ENCODE measurements around the gene HYKK. TPM values are rescaled to one million over a fixed set of nuclear protein-coding genes. Genes with fewer than 3 reads are reported as not detected.
"Not testable (repeated sequence)": the region's sequence is repeated elsewhere in the genome, so short reads cannot be mapped to it uniquely, and the experiment has no call there.

The HYKK gene
- total RNA-seq, 3 donors from 2014 or later (not counting 1 experiment from before 2014, with no cell fraction given), result 0.32 TPM; not detected in 2

DNA sequence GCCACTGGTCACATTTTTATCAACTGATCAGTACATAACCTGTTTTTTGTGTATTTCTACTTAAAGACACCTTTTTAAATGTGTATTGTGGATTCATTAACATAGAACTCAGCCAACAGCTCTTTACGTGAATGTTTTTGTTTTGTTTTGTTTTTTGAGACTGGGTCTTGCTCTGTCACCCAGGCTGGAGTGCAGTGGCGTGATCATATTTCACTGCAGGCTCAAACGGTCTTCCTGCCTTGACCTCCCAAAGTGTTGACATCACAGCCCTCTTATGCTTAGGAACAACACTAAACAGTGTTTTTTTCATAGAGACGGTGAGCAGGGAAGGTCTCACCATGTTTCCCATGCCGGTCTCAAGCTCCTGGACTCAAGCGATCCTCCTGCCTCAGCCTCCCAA, 42.8 kb downstream of the HYKK start:
- no peaks in the 10 kb centered on the region for H3K9me3 Mint-ChIP-seq
- Histone ChIP-seq H3K27ac (ENCODE audit: low read length) (no peak overlapping the region), H3K36me3 (ENCODE audit: control insufficient read depth, insufficient read depth, low read length) (peaks cover 54% of the 10 kb centered on the region), H3K4me3 (ENCODE audit: low read length) (no peak overlapping the region), H3K9me3 (ENCODE audit: control insufficient read depth, insufficient read depth, low read length) (no peaks in the 10 kb centered on the region), H3K4me1 (ENCODE audit: control insufficient read depth, insufficient read depth, low read length) (no peaks in the 10 kb centered on the region), H3K27me3 (ENCODE audit: control insufficient read depth, insufficient read depth, low read length) (no peaks in the 10 kb centered on the region)
- no peak overlapping the region for H3K27ac Mint-ChIP-seq
- peaks cover 20% of the 10 kb centered on the region for H3K36me3 Mint-ChIP-seq
- intact Hi-C loops (cut with micrococcal nuclease), result no loop called here
- no peaks in the 10 kb centered on the region for H3K4me1 Mint-ChIP-seq
- DNase-seq, result no peak
- ATAC-seq, result no peak
- H3K27me3 Mint-ChIP-seq (ENCODE audit: low read depth in 2 of 2), result no peaks in the 10 kb centered on the region
- H3K4me3 Mint-ChIP-seq, result no peak overlapping the region
- WGBS (ENCODE audit: insufficient coverage), result 92% methylated on average over 6 of the region's 6 CpGs
- TF ChIP-seq, protein P1, sequence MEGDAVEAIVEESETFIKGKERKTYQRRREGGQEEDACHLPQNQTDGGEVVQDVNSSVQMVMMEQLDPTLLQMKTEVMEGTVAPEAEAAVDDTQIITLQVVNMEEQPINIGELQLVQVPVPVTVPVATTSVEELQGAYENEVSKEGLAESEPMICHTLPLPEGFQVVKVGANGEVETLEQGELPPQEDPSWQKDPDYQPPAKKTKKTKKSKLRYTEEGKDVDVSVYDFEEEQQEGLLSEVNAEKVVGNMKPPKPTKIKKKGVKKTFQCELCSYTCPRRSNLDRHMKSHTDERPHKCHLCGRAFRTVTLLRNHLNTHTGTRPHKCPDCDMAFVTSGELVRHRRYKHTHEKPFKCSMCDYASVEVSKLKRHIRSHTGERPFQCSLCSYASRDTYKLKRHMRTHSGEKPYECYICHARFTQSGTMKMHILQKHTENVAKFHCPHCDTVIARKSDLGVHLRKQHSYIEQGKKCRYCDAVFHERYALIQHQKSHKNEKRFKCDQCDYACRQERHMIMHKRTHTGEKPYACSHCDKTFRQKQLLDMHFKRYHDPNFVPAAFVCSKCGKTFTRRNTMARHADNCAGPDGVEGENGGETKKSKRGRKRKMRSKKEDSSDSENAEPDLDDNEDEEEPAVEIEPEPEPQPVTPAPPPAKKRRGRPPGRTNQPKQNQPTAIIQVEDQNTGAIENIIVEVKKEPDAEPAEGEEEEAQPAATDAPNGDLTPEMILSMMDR (IDR thresholded peaks at IDR 0.05), result no peak

DNA sequence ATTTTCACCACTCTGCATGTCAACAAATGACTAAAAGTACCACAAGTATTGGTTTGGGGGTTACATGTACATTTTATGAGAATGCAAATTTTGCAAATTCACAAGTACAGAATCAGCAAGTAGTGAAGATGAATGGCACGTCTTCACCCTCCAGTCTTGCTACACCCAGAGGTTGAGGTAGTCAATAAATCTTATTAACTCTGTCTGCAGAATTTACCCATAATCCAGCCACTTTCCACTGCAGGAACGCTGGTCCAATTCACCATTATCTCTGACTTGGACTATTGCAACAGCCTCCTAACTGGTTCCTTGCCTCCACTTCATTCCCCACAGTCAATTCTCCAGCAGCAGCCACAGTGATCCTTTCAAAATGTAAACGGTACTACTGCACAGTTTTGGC, 43.4 kb downstream of the HYKK start:
- H3K4me3 Mint-ChIP-seq, result no peak overlapping the region
- peaks cover 20% of the 10 kb centered on the region for H3K36me3 Mint-ChIP-seq
- no peak for ATAC-seq
- no peaks in the 10 kb centered on the region for H3K9me3 Mint-ChIP-seq
- peaks cover 47% of the 10 kb centered on the region for H3K36me3 ChIP-seq (ENCODE audit: control insufficient read depth, insufficient read depth, low read length)
- 91% methylated on average over 3 of the region's 3 CpGs for WGBS (ENCODE audit: insufficient coverage)
- no peak overlapping the region for H3K4me3 ChIP-seq (ENCODE audit: low read length)
- no peaks in the 10 kb centered on the region for H3K27me3 ChIP-seq (ENCODE audit: control insufficient read depth, insufficient read depth, low read length)
- no peak overlapping the region for H3K27ac ChIP-seq (ENCODE audit: low read length)
- H3K4me1 ChIP-seq (ENCODE audit: control insufficient read depth, insufficient read depth, low read length), result no peaks in the 10 kb centered on the region
- intact Hi-C loops (cut with micrococcal nuclease), result no loop called here
- H3K9me3 ChIP-seq (ENCODE audit: control insufficient read depth, insufficient read depth, low read length), result no peaks in the 10 kb centered on the region
- no peaks in the 10 kb centered on the region for H3K27me3 Mint-ChIP-seq (ENCODE audit: low read depth in 2 of 2)
- no peak for DNase-seq
- H3K4me1 Mint-ChIP-seq, result no peaks in the 10 kb centered on the region
- TF ChIP-seq, protein P1 (IDR thresholded peaks at IDR 0.05), result no peak
- H3K27ac Mint-ChIP-seq, result peak overlapping the region in 1 of 2 donors; percentile 16

DNA sequence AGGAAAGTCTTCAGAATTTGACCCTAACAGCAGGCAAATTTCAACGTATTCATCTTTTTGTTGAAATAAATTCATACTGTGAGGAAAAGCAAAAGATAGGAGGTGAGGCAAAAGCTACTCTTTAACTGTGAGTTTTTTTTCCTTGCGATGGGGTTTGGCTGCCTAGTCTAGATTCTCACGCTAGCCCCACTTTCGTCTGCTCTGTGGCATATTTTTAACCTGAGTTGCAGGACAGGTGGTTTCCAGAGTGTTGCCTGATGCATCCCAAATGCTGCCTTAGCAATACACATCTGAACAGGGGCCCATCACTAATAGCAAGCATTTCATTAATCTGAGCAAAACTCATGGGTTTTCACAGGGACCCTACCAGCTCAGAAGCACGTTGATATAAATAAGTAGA, 44.5 kb downstream of the HYKK start:
- peaks cover 40% of the 10 kb centered on the region for H3K36me3 ChIP-seq (ENCODE audit: control insufficient read depth, insufficient read depth, low read length)

DNA sequence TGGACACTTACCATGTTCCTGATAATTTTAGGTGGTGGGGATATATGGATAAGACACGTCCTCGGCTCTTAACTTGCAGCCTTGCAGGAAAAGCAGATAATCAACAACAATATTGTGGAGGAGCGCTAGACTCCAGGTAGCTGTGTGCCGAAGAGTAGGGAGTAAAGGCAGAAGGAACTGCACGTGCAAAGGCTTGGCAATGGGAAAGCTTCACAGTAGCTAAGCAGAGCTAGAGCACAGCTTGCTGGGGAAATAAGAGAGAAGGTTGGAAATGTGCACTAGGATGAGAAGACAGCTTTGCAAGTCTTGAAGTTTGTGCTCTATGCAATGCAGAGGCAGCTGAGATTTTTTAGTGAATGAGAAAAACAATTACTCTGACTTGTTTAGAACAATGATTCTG, 45.2 kb downstream of the HYKK start:
- DNase-seq (no peak), ATAC-seq (no peak)

More for the DNA sequence above, 44.5 kb downstream of the HYKK start:
- ATAC-seq (no peak), DNase-seq (no peak)
- H3K27ac Mint-ChIP-seq, result no peak overlapping the region
- Histone ChIP-seq H3K4me3 (ENCODE audit: low read length) (no peak overlapping the region), H3K27ac (ENCODE audit: low read length) (no peak overlapping the region), H3K4me1 (ENCODE audit: control insufficient read depth, insufficient read depth, low read length) (no peaks in the 10 kb centered on the region), H3K27me3 (ENCODE audit: control insufficient read depth, insufficient read depth, low read length) (no peaks in the 10 kb centered on the region), H3K9me3 (ENCODE audit: control insufficient read depth, insufficient read depth, low read length) (no peaks in the 10 kb centered on the region)
- 84% methylated on average over 5 of the region's 5 CpGs for WGBS (ENCODE audit: insufficient coverage)
- intact Hi-C loops (cut with micrococcal nuclease), result no loop called here
- no peaks in the 10 kb centered on the region for H3K9me3 Mint-ChIP-seq
- TF ChIP-seq, protein P1 (IDR thresholded peaks at IDR 0.05), result no peak
- no peak overlapping the region for H3K4me3 Mint-ChIP-seq
- no peaks in the 10 kb centered on the region for H3K4me1 Mint-ChIP-seq
- H3K36me3 Mint-ChIP-seq, result peaks cover 20% of the 10 kb centered on the region
- no peaks in the 10 kb centered on the region for H3K27me3 Mint-ChIP-seq (ENCODE audit: low read depth in 2 of 2)

DNA sequence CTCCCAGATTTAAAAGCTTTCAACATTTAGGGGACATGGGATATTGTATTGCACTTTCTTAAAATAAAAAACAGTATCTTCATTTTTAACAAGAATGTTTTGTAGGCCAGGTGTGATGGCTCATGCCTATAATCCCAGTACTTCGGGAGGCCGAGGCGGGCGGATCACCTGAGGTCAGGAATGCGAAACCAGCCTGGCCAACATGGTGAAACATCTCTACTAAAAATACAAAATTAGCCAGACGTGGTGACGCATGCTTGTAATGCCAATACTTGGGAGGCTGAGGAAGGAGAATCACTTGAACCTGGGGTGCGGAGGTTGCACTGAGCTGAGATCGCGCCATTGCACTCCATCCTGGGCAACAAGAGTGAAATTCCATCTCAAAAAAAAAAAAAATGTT, 52.8 kb downstream of the HYKK start:
- H3K36me3 Mint-ChIP-seq; H3K4me3 ChIP-seq (ENCODE audit: low read length); intact Hi-C loops (cut with micrococcal nuclease); ATAC-seq; H3K27me3 Mint-ChIP-seq (ENCODE audit: low read depth in 2 of 2); H3K9me3 ChIP-seq (ENCODE audit: control insufficient read depth, insufficient read depth, low read length); H3K36me3 ChIP-seq (ENCODE audit: control insufficient read depth, insufficient read depth, low read length); H3K4me1 ChIP-seq (ENCODE audit: control insufficient read depth, insufficient read depth, low read length); DNase-seq; H3K9me3 Mint-ChIP-seq; H3K4me3 Mint-ChIP-seq; H3K27ac ChIP-seq (ENCODE audit: low read length); H3K27me3 ChIP-seq (ENCODE audit: control insufficient read depth, insufficient read depth, low read length); H3K27ac Mint-ChIP-seq: not testable (repeated sequence)
- H3K4me1 Mint-ChIP-seq, result peaks cover 10 to 12% of the 10 kb centered on the region in 2 donors
- WGBS (ENCODE audit: insufficient coverage), result 95% methylated on average over 9 of the region's 10 CpGs

More for the DNA sequence above, 45.2 kb downstream of the HYKK start:
- no peaks in the 10 kb centered on the region for H3K4me1 Mint-ChIP-seq
- Histone ChIP-seq H3K9me3 (ENCODE audit: control insufficient read depth, insufficient read depth, low read length) (no peaks in the 10 kb centered on the region), H3K4me1 (ENCODE audit: control insufficient read depth, insufficient read depth, low read length) (no peaks in the 10 kb centered on the region), H3K27me3 (ENCODE audit: control insufficient read depth, insufficient read depth, low read length) (no peaks in the 10 kb centered on the region), H3K4me3 (ENCODE audit: low read length) (no peak overlapping the region), H3K36me3 (ENCODE audit: control insufficient read depth, insufficient read depth, low read length) (peaks cover 33% of the 10 kb centered on the region), H3K27ac (ENCODE audit: low read length) (no peak overlapping the region)
- no peak overlapping the region for H3K27ac Mint-ChIP-seq
- no peak overlapping the region for H3K4me3 Mint-ChIP-seq
- peaks cover 20% of the 10 kb centered on the region for H3K36me3 Mint-ChIP-seq
- 92% methylated on average over 5 of the region's 5 CpGs for WGBS (ENCODE audit: insufficient coverage)
- intact Hi-C loops (cut with micrococcal nuclease), result no loop called here
- no peaks in the 10 kb centered on the region for H3K27me3 Mint-ChIP-seq (ENCODE audit: low read depth in 2 of 2)
- TF ChIP-seq, protein P1 (IDR thresholded peaks at IDR 0.05), result no peak
- H3K9me3 Mint-ChIP-seq, result no peaks in the 10 kb centered on the region
